ENCODE data around the gene GJA3.

The GJA3 gene

GRCh38 chr13:20150561-20150960 is 10.3 kb downstream of the GJA3 start:
- no peak for DNase-seq (ENCODE audit: low spot score)

GRCh38 chr13:20149762-20150161 is 11.1 kb downstream of the GJA3 start:
- DNase-seq (ENCODE audit: low spot score): no peak

- no peak for DNase-seq (ENCODE audit: low spot score)
These were observed 12.2 kb downstream of the GJA3 start for GRCh38 chr13:20148501-20149183.

- DNase-seq (ENCODE audit: low spot score): no peak
These were observed 14.5 kb downstream of the GJA3 start for GRCh38 chr13:20146381-20146780.

- DNase-seq (ENCODE audit: low spot score): no peak
These were observed 15.3 kb downstream of the GJA3 start for GRCh38 chr13:20145521-20145920.

- no peak for DNase-seq (ENCODE audit: low spot score)
These were observed 16.6 kb downstream of the GJA3 start for GRCh38 chr13:20144141-20144850.

- DNase-seq (ENCODE audit: low spot score): no peak
These were observed 17.8 kb downstream of the GJA3 start for GRCh38 chr13:20142927-20143480.

GRCh38 chr13:20142023-20142926 is 18.6 kb downstream of the GJA3 start:
- DNase-seq (ENCODE audit: low spot score): no peak

GRCh38 chr13:20141238-20142022 is 19.4 kb downstream of the GJA3 start:
- DNase-seq (ENCODE audit: low spot score): no peak

GRCh38 chr13:20140487-20140886 is 20.4 kb downstream of the GJA3 start:
- no peak for DNase-seq (ENCODE audit: low spot score)

GRCh38 chr13:20137875-20138274 is 23.0 kb downstream of the GJA3 start:
- no peak for DNase-seq (ENCODE audit: low spot score)

GRCh38 chr13:20136781-20137703 is 23.8 kb downstream of the GJA3 start:
- peak; percentile 54 for DNase-seq (ENCODE audit: low spot score)

- DNase-seq (ENCODE audit: low spot score): no peak
These were observed 26.1 kb downstream of the GJA3 start for GRCh38 chr13:20134732-20135131.

- no peak for DNase-seq (ENCODE audit: low spot score)
These were observed 28.7 kb downstream of the GJA3 start for GRCh38 chr13:20132052-20132634.

GRCh38 chr13:20131057-20131832 is 29.6 kb downstream of the GJA3 start:
- no peak for DNase-seq (ENCODE audit: low spot score)

- no peak for DNase-seq (ENCODE audit: low spot score)
These were observed 30.2 kb downstream of the GJA3 start for GRCh38 chr13:20130652-20131051.

GRCh38 chr13:20130012-20130411 is 30.8 kb downstream of the GJA3 start:
- DNase-seq (ENCODE audit: low spot score): no peak

- DNase-seq (ENCODE audit: low spot score): no peak
These were observed 31.8 kb downstream of the GJA3 start for GRCh38 chr13:20129076-20129475.

- DNase-seq (ENCODE audit: low spot score): no peak
These were observed 32.4 kb downstream of the GJA3 start for GRCh38 chr13:20128459-20128931.
